OCI-LY7 (cell line): ENCODE results near the gene SLIT3.

Experiments used
- EZH2phosphoT487 ChIP-seq: fragments of 200-600 bp; sonication (generic); IDR thresholded peaks from 2 replicates; pipeline ENCODE4 v1.6.1; 2018; ENCODE audit warnings: low read depth, borderline replicate concordance, mild to moderate bottlenecking, mixed run types, antibody characterized with exemption, low read length, moderate library complexity, mixed read lengths
- TF ChIP-seq, protein P1 (sequence below): fragments of 200-600 bp; sonication (generic); conservative IDR thresholded peaks from 2 replicates; pipeline ENCODE4 v1.5.1; 2014; ENCODE audit warnings: mild to moderate bottlenecking, antibody characterized with exemption, low read length, moderate library complexity, mixed read lengths

DNA sequence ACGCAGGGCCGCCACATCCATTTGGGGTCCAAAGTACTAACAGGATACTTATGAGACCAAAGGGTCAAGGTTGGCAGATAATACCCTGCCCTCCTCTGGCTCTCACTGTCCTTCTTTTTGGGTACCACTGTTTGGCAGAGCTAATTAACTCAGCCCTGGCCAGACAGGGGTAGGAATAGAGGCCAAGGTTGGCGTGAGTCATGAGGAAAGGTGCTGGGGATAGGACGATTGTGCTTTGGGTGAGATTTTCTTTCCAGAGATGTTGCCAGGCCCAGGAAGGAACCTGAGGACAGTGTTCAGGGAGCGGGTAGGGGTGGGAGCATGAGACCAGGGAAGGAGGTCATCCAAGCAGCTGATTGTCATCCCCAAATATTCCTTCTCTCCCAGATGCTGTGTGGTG lies 529.9 kb downstream of the SLIT3 start:
- TF ChIP-seq, protein P1, sequence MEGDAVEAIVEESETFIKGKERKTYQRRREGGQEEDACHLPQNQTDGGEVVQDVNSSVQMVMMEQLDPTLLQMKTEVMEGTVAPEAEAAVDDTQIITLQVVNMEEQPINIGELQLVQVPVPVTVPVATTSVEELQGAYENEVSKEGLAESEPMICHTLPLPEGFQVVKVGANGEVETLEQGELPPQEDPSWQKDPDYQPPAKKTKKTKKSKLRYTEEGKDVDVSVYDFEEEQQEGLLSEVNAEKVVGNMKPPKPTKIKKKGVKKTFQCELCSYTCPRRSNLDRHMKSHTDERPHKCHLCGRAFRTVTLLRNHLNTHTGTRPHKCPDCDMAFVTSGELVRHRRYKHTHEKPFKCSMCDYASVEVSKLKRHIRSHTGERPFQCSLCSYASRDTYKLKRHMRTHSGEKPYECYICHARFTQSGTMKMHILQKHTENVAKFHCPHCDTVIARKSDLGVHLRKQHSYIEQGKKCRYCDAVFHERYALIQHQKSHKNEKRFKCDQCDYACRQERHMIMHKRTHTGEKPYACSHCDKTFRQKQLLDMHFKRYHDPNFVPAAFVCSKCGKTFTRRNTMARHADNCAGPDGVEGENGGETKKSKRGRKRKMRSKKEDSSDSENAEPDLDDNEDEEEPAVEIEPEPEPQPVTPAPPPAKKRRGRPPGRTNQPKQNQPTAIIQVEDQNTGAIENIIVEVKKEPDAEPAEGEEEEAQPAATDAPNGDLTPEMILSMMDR, result no peak
- no peak for TF ChIP-seq EZH2phosphoT487
